Daoy (cell line): ENCODE results near the gene SH3TC1. TPM values are rescaled to one million over a fixed set of nuclear protein-coding genes. Genes with fewer than 3 reads are reported as not detected.

Experiments
- DNase-seq: peaks from one replicate; pipeline ENCODE4 v3.0.0-alpha.2; 2015; ENCODE audit warnings: low read depth
- total RNA-seq: library from RNA; depleted of rRNA; stranded (reverse); fragments of >200 nt; shearing (Covaris generic); gene quantifications from 2 replicates; pipeline ENCODE4 v1.2.3, GENCODE V29; 2014

SH3TC1 gene
- total RNA-seq, 1 experiment from 2014 or later = 10.1 TPM

- peak; percentile 85 for DNase-seq
Measured at GRCh38 chr4:8274765-8275547, 75.9 kb downstream of the SH3TC1 start.

- no peak for DNase-seq
Measured at GRCh38 chr4:8275548-8275910, 76.4 kb downstream of the SH3TC1 start.

- no peak for DNase-seq
Measured at GRCh38 chr4:8276358-8277240, 77.5 kb downstream of the SH3TC1 start.

GRCh38 chr4:8277356-8278008, 78.4 kb downstream of the SH3TC1 start:
- DNase-seq = no peak

- no peak for DNase-seq
Measured at GRCh38 chr4:8278009-8278395, 78.9 kb downstream of the SH3TC1 start.

GRCh38 chr4:8278421-8279287, 79.6 kb downstream of the SH3TC1 start:
- DNase-seq = peak; percentile 75

- DNase-seq = no peak
Measured at GRCh38 chr4:8279321-8280157, 80.4 kb downstream of the SH3TC1 start.

GRCh38 chr4:8280158-8280875, 81.2 kb downstream of the SH3TC1 start:
- no peak for DNase-seq

GRCh38 chr4:8280876-8281440, 81.9 kb downstream of the SH3TC1 start:
- no peak for DNase-seq

- no peak for DNase-seq
Measured at GRCh38 chr4:8281519-8282133, 82.5 kb downstream of the SH3TC1 start.

- DNase-seq = no peak
Measured at GRCh38 chr4:8282134-8282641, 83.1 kb downstream of the SH3TC1 start.

GRCh38 chr4:8282742-8283141, 83.7 kb downstream of the SH3TC1 start:
- no peak for DNase-seq

- DNase-seq = no peak
Measured at GRCh38 chr4:8283161-8283560, 84.1 kb downstream of the SH3TC1 start.

GRCh38 chr4:8283631-8284121, 84.6 kb downstream of the SH3TC1 start:
- no peak for DNase-seq

GRCh38 chr4:8284391-8284790, 85.3 kb downstream of the SH3TC1 start:
- DNase-seq = no peak

- DNase-seq = no peak
Measured at GRCh38 chr4:8285143-8285975, 86.3 kb downstream of the SH3TC1 start.

- no peak for DNase-seq
Measured at GRCh38 chr4:8285976-8286718, 87.1 kb downstream of the SH3TC1 start.
